Right renal pelvis (tissue), 4 donors: ENCODE data around the gene JAML. TPM values are rescaled to one million over a fixed set of nuclear protein-coding genes. Genes with fewer than 3 reads are reported as not detected.
"Not testable (repeated sequence)": the region's sequence is repeated elsewhere in the genome, so short reads cannot be mapped to it uniquely, and the experiment has no call there.

Experiments used
- DNase-seq, 4 donors: peaks; one replicate each; pipeline ENCODE4 v3.0.0-alpha.2; 2013; ENCODE audit warnings: low read depth in 4 of 4, low spot score in 3 of 4, missing footprints in 1 of 4
- polyA plus RNA-seq, 4 donors: library from polyadenylated mRNA; unstranded; fragments of 120-200 nt; gene quantifications; one replicate each; pipeline ENCODE4 v1.2.1, GENCODE V29; 2013; ENCODE audit not compliant: insufficient read length in 4 of 4

The JAML gene
- polyA plus RNA-seq, 4 donors: 1.7 to 2.9 (median 2.7) TPM

- no peak for DNase-seq
Measured at GRCh38 chr11:118199135-118199534, 25.7 kb downstream of the JAML start.

- no peak for DNase-seq
Measured at GRCh38 chr11:118198370-118198769, 26.4 kb downstream of the JAML start.

- DNase-seq: no peak
Measured at GRCh38 chr11:118194835-118195627, 29.8 kb downstream of the JAML start.

- no peak for DNase-seq
Measured at GRCh38 chr11:118193910-118194566, 30.8 kb downstream of the JAML start.

DNA sequence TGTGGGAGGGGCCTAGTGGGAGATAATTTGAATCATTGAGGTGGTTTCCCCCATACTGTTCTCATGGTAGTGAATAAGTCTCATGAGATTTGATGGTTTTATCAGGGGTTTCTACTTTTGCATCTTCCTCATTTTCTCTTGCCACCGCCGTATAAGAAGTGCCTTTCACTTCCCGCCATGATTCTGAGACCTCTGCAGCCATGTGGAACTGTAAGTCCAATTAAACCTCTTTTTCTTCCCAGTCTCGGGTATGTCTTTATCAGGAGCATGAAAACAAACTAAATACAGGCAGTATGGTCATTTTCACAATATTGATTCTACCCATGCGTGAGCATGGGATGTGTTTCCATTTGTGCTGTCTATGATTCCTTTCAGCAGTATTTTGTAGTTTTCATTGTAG, 32.0 kb downstream of the JAML start:
- DNase-seq: not testable (repeated sequence)

- not testable (repeated sequence) for DNase-seq
Measured at GRCh38 chr11:118190942-118191506, 33.8 kb downstream of the JAML start.

DNA sequence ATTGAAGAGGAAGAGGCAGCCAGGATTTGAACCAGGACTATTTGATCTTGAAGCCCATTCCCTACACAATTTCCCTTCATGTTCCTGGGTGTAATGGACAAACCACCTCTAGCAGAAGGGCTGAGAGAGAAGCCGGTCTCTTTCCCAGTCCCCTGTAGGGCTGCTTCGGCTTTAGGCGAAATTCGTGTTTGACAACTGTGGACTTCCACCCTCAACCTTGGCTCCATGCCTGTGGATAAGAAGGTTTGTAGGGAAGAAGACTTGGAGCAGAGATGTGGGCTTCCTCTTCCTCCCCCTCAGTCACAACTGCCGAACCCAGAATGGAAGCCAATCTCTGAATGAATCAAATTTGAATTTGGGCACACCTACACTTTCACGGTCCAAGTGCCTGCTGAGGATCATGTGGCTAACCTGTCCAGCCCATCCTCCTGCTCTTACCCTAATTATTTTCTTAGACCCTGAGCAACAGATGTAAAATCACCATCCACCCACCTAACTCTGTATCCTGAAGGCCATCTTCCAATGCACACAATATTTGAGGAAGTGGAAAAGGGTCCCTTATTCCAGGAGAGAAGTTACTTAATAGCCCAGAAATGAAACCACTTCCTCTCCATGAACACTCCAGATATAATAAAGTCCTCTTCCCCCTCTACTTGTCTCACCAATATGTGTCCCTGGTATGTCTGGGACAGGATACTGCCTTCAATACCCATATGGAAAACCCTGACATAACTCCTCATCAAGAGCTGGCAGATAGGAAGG, 38.3 kb downstream of the JAML start:
- DNase-seq: no peak

GRCh38 chr11:118184784-118185579, 39.8 kb downstream of the JAML start:
- no peak for DNase-seq

GRCh38 chr11:118183691-118184090, 41.1 kb downstream of the JAML start:
- DNase-seq: not testable (repeated sequence)

GRCh38 chr11:118180300-118180703, 44.5 kb downstream of the JAML start:
- peak in 1 of 4 donors; percentile 55 for DNase-seq

GRCh38 chr11:118176778-118177134, 48.1 kb downstream of the JAML start:
- DNase-seq: no peak

DNA sequence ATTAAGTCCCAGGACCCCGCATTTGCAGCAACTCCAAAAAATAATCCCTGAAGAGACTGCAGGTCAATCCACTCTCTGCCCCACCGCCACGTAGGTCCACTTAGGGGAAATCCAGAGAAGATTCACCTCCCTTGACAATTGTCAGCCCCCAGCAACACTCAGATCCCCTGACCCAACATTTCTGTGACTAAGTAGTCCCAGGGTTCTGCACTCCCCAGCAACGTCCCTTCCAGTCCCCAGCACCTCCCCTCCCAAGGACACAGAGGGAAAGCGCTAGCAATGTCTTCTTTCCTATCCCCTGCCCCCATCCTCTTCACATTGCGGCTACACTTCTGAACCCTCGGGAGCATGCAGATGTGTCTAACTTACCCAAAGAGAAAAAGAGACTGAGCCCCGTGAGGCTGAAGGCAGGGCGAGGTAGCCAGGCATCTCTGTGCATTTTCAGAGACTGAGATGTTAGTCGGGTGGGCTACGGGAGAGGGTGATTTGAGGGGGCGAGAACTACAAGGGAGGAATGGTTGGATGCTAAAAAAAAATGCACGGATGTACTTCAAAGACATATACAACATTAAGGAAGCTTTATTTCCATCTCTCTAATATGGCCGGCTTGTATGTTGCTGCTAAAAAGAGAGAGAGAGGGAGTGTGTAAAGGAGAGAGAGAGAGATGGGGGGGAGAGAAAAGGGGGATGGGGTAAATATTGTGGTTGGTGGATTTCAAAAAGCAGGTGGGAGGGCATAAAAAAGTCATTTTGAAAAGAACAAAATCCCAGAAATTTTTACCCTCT, 48.6 kb downstream of the JAML start, which contains the start of gene SCN2B:
TSS of gene SCN2B (minus strand) at position 647 of the 785 bp plus-strand sequence. CDS start at position 439, 208 bp downstream.
- DNase-seq: no peak

- no peak for DNase-seq
Measured at GRCh38 chr11:118175031-118175992, 49.5 kb downstream of the JAML start.

- no peak for DNase-seq
Measured at GRCh38 chr11:118174006-118174567, 50.7 kb downstream of the JAML start.

GRCh38 chr11:118172356-118172755, 52.5 kb downstream of the JAML start:
- DNase-seq: no peak

- DNase-seq: no peak
Measured at GRCh38 chr11:118171269-118172062, 53.3 kb downstream of the JAML start.

GRCh38 chr11:118170882-118171268, 53.9 kb downstream of the JAML start:
- DNase-seq: no peak
